MM.1S (cell line): ENCODE measurements around the gene ARHGAP26.

ENCODE experiments used
- DNase-seq: peaks from one replicate; pipeline ENCODE4 v3.0.0-alpha.2; 2015
- H2AFZ ChIP-seq: fragments of 300-600 bp; sonication (generic); 2 replicates; pipeline ENCODE4 v1.6.0; 2016; ENCODE audit warnings: antibody characterized with exemption, low read length
- H3F3A ChIP-seq: fragments of 300-600 bp; sonication (generic); 2 replicates; pipeline ENCODE4 v1.6.1; 2016; ENCODE audit warnings: mild to moderate bottlenecking, antibody characterized with exemption, low read length, moderate library complexity, mixed read lengths; ENCODE audit not compliant: insufficient read depth
- H3K27ac ChIP-seq: fragments of 300-600 bp; sonication (generic); 2 replicates; pipeline ENCODE4 v1.5.1; 2016; ENCODE audit warnings: mild to moderate bottlenecking, low read length
- H3K27me3 ChIP-seq: fragments of 300-600 bp; sonication (generic); replicated peaks from 2 replicates; pipeline ENCODE4 v1.6.0; 2016; ENCODE audit warnings: low read length; ENCODE audit not compliant: insufficient read depth
- H3K36me3 ChIP-seq: fragments of 300-600 bp; sonication (generic); replicated peaks from 2 replicates; pipeline ENCODE4 v1.6.1; 2016; ENCODE audit warnings: mild to moderate bottlenecking, low read length, mixed read lengths; ENCODE audit not compliant: insufficient read depth
- H3K4me1 ChIP-seq: fragments of 300-600 bp; sonication (generic); 2 replicates; pipeline ENCODE4 v1.6.1; 2016; ENCODE audit warnings: low read length, mixed read lengths
- H3K4me2 ChIP-seq: fragments of 300-600 bp; sonication (generic); 2 replicates; pipeline ENCODE4 v1.6.0; 2016; ENCODE audit warnings: low read depth, low read length
- H3K4me3 ChIP-seq: fragments of 300-600 bp; sonication (generic); 2 replicates; pipeline ENCODE4 v1.5.1; 2016; ENCODE audit warnings: low read length, mixed read lengths
- H3K79me2 ChIP-seq: fragments of 300-600 bp; sonication (generic); 2 replicates; pipeline ENCODE4 v1.6.1; 2016; ENCODE audit warnings: mixed run types, low read length, mixed read lengths
- H3K9ac ChIP-seq: fragments of 300-600 bp; sonication (generic); 2 replicates; pipeline ENCODE4 v1.6.1; 2016; ENCODE audit warnings: low read length, mixed read lengths
- H3K9me2 ChIP-seq: fragments of 300-600 bp; sonication (generic); replicated peaks from 2 replicates; pipeline ENCODE4 v1.6.1; 2016; ENCODE audit warnings: mild to moderate bottlenecking, low read length, mixed read lengths; ENCODE audit not compliant: insufficient read depth
- H3K9me3 ChIP-seq: fragments of 300-600 bp; sonication (generic); replicated peaks from 2 replicates; pipeline ENCODE4 v1.6.1; 2016; ENCODE audit warnings: mild to moderate bottlenecking, low read length, mixed read lengths; ENCODE audit not compliant: insufficient read depth
- H4K20me1 ChIP-seq: fragments of 300-600 bp; sonication (generic); 2 replicates; pipeline ENCODE4 v1.6.1; 2016; ENCODE audit warnings: mild to moderate bottlenecking, low read length, moderate library complexity, mixed read lengths; ENCODE audit not compliant: insufficient read depth
- CTCF ChIP-seq: fragments of 300-600 bp; sonication (generic); IDR thresholded peaks from 2 replicates; pipeline ENCODE4 v1.5.1; 2016; ENCODE audit warnings: antibody characterized with exemption, low read length, mixed read lengths
- EZH2 ChIP-seq: fragments of 300-600 bp; sonication (generic); optimal IDR thresholded peaks from 2 replicates; pipeline ENCODE3; 2017; ENCODE audit warnings: low read depth, mild to moderate bottlenecking, antibody characterized with exemption, low read length, mixed read lengths
- EZH2phosphoT487 ChIP-seq: fragments of 300-600 bp; sonication (generic); IDR thresholded peaks from 2 replicates; pipeline ENCODE4 v1.6.1; 2018; ENCODE audit warnings: antibody characterized with exemption, low read length

The ARHGAP26 gene

GRCh38 chr5:142757564-142757963 is 12.6 kb upstream of the ARHGAP26 start:
- Histone ChIP-seq H3K9me3 (no peaks in the 10 kb centered on the region), H3K27me3 (no peaks in the 10 kb centered on the region), H4K20me1 (no peaks in the 10 kb centered on the region), H3K4me2 (no peak overlapping the region; the same call in 1 of the 2 replicates), H3K4me1 (peaks cover 34% of the 10 kb centered on the region), H3K27ac (no peak overlapping the region), H3K9me2 (no peaks in the 10 kb centered on the region), H3K4me3 (no peak overlapping the region), H3K79me2 (no peaks in the 10 kb centered on the region), H2AFZ (no peak overlapping the region), H3F3A (no peaks in the 10 kb centered on the region), H3K36me3 (no peaks in the 10 kb centered on the region), H3K9ac (no peak overlapping the region)
- TF ChIP-seq EZH2, result no peak
- TF ChIP-seq CTCF, result no peak
- TF ChIP-seq EZH2phosphoT487, result no peak
- DNase-seq, result no peak

GRCh38 chr5:142758062-142758795 is 11.9 kb upstream of the ARHGAP26 start:
- H3K27ac ChIP-seq, result no peak overlapping the region
- no peaks in the 10 kb centered on the region for H3F3A ChIP-seq
- no peak for TF ChIP-seq EZH2
- TF ChIP-seq EZH2phosphoT487, result no peak
- TF ChIP-seq CTCF, result no peak
- no peak overlapping the region for H2AFZ ChIP-seq
- no peak overlapping the region for H3K4me3 ChIP-seq
- H3K9me3 ChIP-seq, result no peaks in the 10 kb centered on the region
- DNase-seq, result no peak
- no peaks in the 10 kb centered on the region for H3K79me2 ChIP-seq
- no peaks in the 10 kb centered on the region for H4K20me1 ChIP-seq
- H3K4me1 ChIP-seq, result peaks cover 34% of the 10 kb centered on the region
- no peaks in the 10 kb centered on the region for H3K9me2 ChIP-seq
- no peaks in the 10 kb centered on the region for H3K27me3 ChIP-seq
- H3K36me3 ChIP-seq, result no peaks in the 10 kb centered on the region
- H3K9ac ChIP-seq, result no peak overlapping the region
- H3K4me2 ChIP-seq, result no peak overlapping the region

GRCh38 chr5:142758796-142759145 is 11.4 kb upstream of the ARHGAP26 start:
- H3K27me3 ChIP-seq, result no peaks in the 10 kb centered on the region
- no peak overlapping the region for H3K4me3 ChIP-seq
- no peaks in the 10 kb centered on the region for H3K9me2 ChIP-seq
- no peaks in the 10 kb centered on the region for H3K79me2 ChIP-seq
- no peak overlapping the region for H2AFZ ChIP-seq
- H3K4me1 ChIP-seq, result peaks cover 34% of the 10 kb centered on the region
- H3K27ac ChIP-seq, result no peak overlapping the region
- H3K9ac ChIP-seq, result no peak overlapping the region
- no peaks in the 10 kb centered on the region for H4K20me1 ChIP-seq
- no peaks in the 10 kb centered on the region for H3K9me3 ChIP-seq
- DNase-seq, result no peak
- H3K4me2 ChIP-seq, result no peak overlapping the region
- no peaks in the 10 kb centered on the region for H3K36me3 ChIP-seq
- no peaks in the 10 kb centered on the region for H3F3A ChIP-seq
- no peak for TF ChIP-seq EZH2phosphoT487
- no peak for TF ChIP-seq CTCF
- TF ChIP-seq EZH2, result no peak
